Measurements from ENCODE around the gene ZNF407.

The ZNF407 gene

DNA sequence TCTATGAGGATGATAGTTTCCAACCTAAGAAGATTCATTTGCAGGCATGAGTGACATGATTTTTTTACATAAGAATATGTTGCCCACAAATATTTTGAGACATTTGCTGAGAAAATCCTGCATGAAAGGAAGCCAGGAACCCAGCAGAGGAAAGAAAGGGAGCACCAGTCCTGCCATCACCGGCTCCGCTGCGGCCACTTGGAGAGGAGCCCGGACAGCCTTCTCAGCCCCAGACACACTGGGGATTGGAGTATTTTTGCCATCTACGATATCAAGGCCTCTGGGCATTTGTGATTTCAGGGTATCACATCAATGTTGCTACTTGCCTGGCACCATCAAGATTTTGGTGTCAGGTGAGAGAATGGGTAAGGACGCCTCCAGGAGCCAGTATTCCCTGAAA, 383.0 kb downstream of the ZNF407 start:
- H3K4me3 ChIP-seq (ENCODE audit: low read length), result no peak overlapping the region
- no peaks in the 10 kb centered on the region for H3K36me3 ChIP-seq (ENCODE audit: control insufficient read depth, low read length)
- no peaks in the 10 kb centered on the region for H3K4me1 ChIP-seq (ENCODE audit: control insufficient read depth, low read length)
- H3K27ac ChIP-seq (ENCODE audit: low read depth, low read length), result no peak overlapping the region
- no peak overlapping the region for H3K4me2 ChIP-seq (ENCODE audit: low read length)
- no peaks in the 10 kb centered on the region for H3K27me3 ChIP-seq (ENCODE audit: control insufficient read depth, low read length)
- TF ChIP-seq, protein P1, sequence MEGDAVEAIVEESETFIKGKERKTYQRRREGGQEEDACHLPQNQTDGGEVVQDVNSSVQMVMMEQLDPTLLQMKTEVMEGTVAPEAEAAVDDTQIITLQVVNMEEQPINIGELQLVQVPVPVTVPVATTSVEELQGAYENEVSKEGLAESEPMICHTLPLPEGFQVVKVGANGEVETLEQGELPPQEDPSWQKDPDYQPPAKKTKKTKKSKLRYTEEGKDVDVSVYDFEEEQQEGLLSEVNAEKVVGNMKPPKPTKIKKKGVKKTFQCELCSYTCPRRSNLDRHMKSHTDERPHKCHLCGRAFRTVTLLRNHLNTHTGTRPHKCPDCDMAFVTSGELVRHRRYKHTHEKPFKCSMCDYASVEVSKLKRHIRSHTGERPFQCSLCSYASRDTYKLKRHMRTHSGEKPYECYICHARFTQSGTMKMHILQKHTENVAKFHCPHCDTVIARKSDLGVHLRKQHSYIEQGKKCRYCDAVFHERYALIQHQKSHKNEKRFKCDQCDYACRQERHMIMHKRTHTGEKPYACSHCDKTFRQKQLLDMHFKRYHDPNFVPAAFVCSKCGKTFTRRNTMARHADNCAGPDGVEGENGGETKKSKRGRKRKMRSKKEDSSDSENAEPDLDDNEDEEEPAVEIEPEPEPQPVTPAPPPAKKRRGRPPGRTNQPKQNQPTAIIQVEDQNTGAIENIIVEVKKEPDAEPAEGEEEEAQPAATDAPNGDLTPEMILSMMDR (IDR thresholded peaks at IDR 0.05; ENCODE audit: low read depth, low read length, poor library complexity, severe bottlenecking), result no peak
- no peak for TF ChIP-seq EZH2phosphoT487 (IDR thresholded peaks at IDR 0.05; ENCODE audit: borderline replicate concordance, low read length)
- no peaks in the 10 kb centered on the region for H3K9me2 ChIP-seq (replicated peaks; ENCODE audit: control insufficient read depth, low read length)
- no peaks in the 10 kb centered on the region for H3K79me2 ChIP-seq (ENCODE audit: control insufficient read depth, low read length)
- H4K20me1 ChIP-seq (ENCODE audit: control insufficient read depth, insufficient read depth, low read depth, low read length), result no peaks in the 10 kb centered on the region
- H3F3A ChIP-seq (ENCODE audit: control insufficient read depth, insufficient read depth), result no peaks in the 10 kb centered on the region
- H3K9me3 ChIP-seq (ENCODE audit: control insufficient read depth, insufficient read depth, low read length), result no peaks in the 10 kb centered on the region

DNA sequence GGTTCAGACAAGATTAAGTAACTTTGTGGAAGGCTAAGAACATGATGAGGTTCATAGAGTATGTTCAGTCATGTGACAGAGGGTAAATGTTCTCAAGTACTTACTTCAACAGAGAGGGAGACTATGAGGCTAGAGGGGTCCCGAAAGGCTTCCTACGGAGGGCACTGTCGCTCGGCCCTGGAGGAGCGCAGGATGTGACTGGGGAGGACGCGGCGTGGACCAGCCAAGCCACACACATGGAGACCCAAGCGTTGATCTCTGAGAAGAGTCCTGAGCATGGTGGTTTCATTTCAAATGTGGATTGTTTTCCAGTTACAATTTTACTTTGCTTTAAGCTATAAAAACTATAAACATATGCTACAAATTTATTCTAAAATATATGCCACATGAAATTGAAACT, 383.8 kb downstream of the ZNF407 start:
- no peak overlapping the region for H3K27ac ChIP-seq (ENCODE audit: low read depth, low read length)
- no peak overlapping the region for H3K4me2 ChIP-seq (ENCODE audit: low read length)
- no peaks in the 10 kb centered on the region for H3K9me2 ChIP-seq (replicated peaks; ENCODE audit: control insufficient read depth, low read length)
- no peaks in the 10 kb centered on the region for H3K27me3 ChIP-seq (ENCODE audit: control insufficient read depth, low read length)
- TF ChIP-seq, protein P1 (IDR thresholded peaks at IDR 0.05; ENCODE audit: low read depth, low read length, poor library complexity, severe bottlenecking), result no peak
- TF ChIP-seq EZH2phosphoT487 (IDR thresholded peaks at IDR 0.05; ENCODE audit: borderline replicate concordance, low read length), result no peak
- no peak overlapping the region for H3K4me3 ChIP-seq (ENCODE audit: low read length)
- no peaks in the 10 kb centered on the region for H4K20me1 ChIP-seq (ENCODE audit: control insufficient read depth, insufficient read depth, low read depth, low read length)
- no peaks in the 10 kb centered on the region for H3K79me2 ChIP-seq (ENCODE audit: control insufficient read depth, low read length)
- H3K4me1 ChIP-seq (ENCODE audit: control insufficient read depth, low read length), result no peaks in the 10 kb centered on the region
- no peaks in the 10 kb centered on the region for H3K9me3 ChIP-seq (ENCODE audit: control insufficient read depth, insufficient read depth, low read length)
- no peaks in the 10 kb centered on the region for H3F3A ChIP-seq (ENCODE audit: control insufficient read depth, insufficient read depth)
- H3K36me3 ChIP-seq (ENCODE audit: control insufficient read depth, low read length), result no peaks in the 10 kb centered on the region

DNA sequence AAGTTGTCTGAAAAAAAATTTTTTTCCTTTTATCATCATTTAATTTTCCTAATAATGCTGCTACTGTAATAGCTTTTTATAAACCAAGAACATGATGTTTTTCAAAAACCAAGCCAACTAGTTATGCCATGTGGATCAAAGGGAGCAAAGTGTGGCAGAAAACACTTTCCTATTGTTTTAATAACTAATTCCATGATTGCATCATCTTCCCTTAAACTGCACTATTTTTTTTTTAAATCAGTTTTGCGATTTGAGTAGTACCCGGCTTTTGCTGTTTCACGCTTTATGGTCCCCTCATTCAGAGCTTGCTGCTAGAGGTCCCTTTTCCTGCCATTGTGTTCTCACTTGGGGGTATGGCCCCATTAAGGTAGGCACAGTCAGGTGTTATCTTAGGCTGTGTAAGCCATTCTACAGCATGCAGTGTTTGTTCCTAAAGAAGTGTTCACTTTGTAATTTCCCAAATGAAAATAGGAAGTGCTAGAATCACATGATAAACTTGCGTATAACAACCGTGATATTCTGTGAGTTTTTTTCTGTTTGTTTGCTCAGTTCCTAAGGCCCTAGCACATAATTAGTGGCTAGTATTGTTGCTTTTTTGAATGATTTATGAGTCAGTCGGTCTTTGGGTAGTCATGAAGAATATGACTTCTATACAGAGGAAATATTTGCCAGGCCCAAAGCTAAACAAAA, 385.4 kb downstream of the ZNF407 start:
- Histone ChIP-seq H3K36me3 (ENCODE audit: control insufficient read depth, low read length) (no peaks in the 10 kb centered on the region), H3K9me3 (ENCODE audit: control insufficient read depth, insufficient read depth, low read length) (no peaks in the 10 kb centered on the region), H3F3A (ENCODE audit: control insufficient read depth, insufficient read depth) (no peaks in the 10 kb centered on the region), H3K4me2 (ENCODE audit: low read length) (no peak overlapping the region), H3K79me2 (ENCODE audit: control insufficient read depth, low read length) (no peaks in the 10 kb centered on the region), H3K27me3 (ENCODE audit: control insufficient read depth, low read length) (no peaks in the 10 kb centered on the region), H3K9me2 (replicated peaks; ENCODE audit: control insufficient read depth, low read length) (no peaks in the 10 kb centered on the region), H3K4me3 (ENCODE audit: low read length) (no peak overlapping the region), H4K20me1 (ENCODE audit: control insufficient read depth, insufficient read depth, low read depth, low read length) (no peaks in the 10 kb centered on the region), H3K4me1 (ENCODE audit: control insufficient read depth, low read length) (no peaks in the 10 kb centered on the region), H3K27ac (ENCODE audit: low read depth, low read length) (no peak overlapping the region)
- TF ChIP-seq, protein P1 (IDR thresholded peaks at IDR 0.05; ENCODE audit: low read depth, low read length, poor library complexity, severe bottlenecking), result no peak
- TF ChIP-seq EZH2phosphoT487 (IDR thresholded peaks at IDR 0.05; ENCODE audit: borderline replicate concordance, low read length), result no peak
